Peyer's patch (tissue), 4 donors: ENCODE measurements around the gene TBCC. TPM values are rescaled to one million over a fixed set of nuclear protein-coding genes. Genes with fewer than 3 reads are reported as not detected.
"Not testable (repeated sequence)": the region's sequence is repeated elsewhere in the genome, so short reads cannot be mapped to it uniquely, and the experiment has no call there.

ENCODE experiments used
- DNase-seq, 3 donors: peaks; one replicate each; pipeline ENCODE4 v3.0.0-alpha.2; 2017 to 2019
- H3K27ac ChIP-seq, 4 donors: fragments of 200-600 bp; sonication (generic); one replicate each; pipeline ENCODE4 v1.5.1; 2016 to 2019
- H3K27me3 ChIP-seq, 2 donors: fragments of 200-600 bp; sonication (generic); one replicate each; pipeline ENCODE4 v1.5.1; 2019
- H3K36me3 ChIP-seq, 3 donors: fragments of 200-600 bp; sonication (generic); one replicate each; pipeline ENCODE4 v1.5.1; 2016 to 2019
- H3K4me1 ChIP-seq, 4 donors: fragments of 200-600 bp; sonication (generic); one replicate each; pipeline ENCODE4 v1.5.1; 2016 to 2019
- H3K4me3 ChIP-seq, 4 donors: fragments of 200-600 bp; sonication (generic); 1 replicate in 3 of 4; 2 replicates in 1 of 4; pipeline ENCODE4 v1.5.1; 2016 to 2019; ENCODE audit warnings: mild to moderate bottlenecking in 1 of 4
- H3K9me3 ChIP-seq, 4 donors: fragments of 200-600 bp; sonication (generic); one replicate each; pipeline ENCODE4 v1.5.1; 2016 to 2019; ENCODE audit warnings: mild to moderate bottlenecking in 1 of 4
- CTCF ChIP-seq, 6 experiments: fragments of 450-650 bp in 4 of 6; fragments of 200-600 bp in 2 of 6; sonication (generic) in 1 of 6; IDR thresholded peaks; one replicate each; pipeline ENCODE4 v1.5.1; 2017 to 2019; ENCODE audit warnings: antibody characterized with exemption in 6 of 6, mild to moderate bottlenecking in 3 of 6, moderate library complexity in 1 of 6
- POLR2A ChIP-seq, 2 donors: fragments of 450-650 bp; IDR thresholded peaks; one replicate each; pipeline ENCODE4 v1.5.1; 2017; ENCODE audit warnings: antibody characterized with exemption in 2 of 2, mild to moderate bottlenecking in 2 of 2, moderate library complexity in 2 of 2
- total RNA-seq, 4 donors: library from RNA; depleted of rRNA; stranded (reverse); fragments of >200 nt; gene quantifications; one replicate each; pipeline ENCODE4 v1.1.0, GENCODE V29; 2016

Gene TBCC
- total RNA-seq, 4 donors from 2014 or later: 23.1 to 36.4 (median 30.7) TPM

GRCh38 chr6:42704937-42705374, 40.9 kb downstream of the TBCC start:
- no peak for TF ChIP-seq CTCF (IDR thresholded peaks at IDR 0.05)
- H3K36me3 ChIP-seq: no peaks in the 10 kb centered on the region
- H3K4me1 ChIP-seq: no peaks in the 10 kb centered on the region
- DNase-seq: peak in 1 of 3 donors; percentile 39
- H3K27ac ChIP-seq: no peak overlapping the region
- no peak overlapping the region for H3K4me3 ChIP-seq
- H3K9me3 ChIP-seq: no peaks in the 10 kb centered on the region
- H3K27me3 ChIP-seq: no peaks in the 10 kb centered on the region

- Histone ChIP-seq H3K36me3 (no peaks in the 10 kb centered on the region), H3K27me3 (no peaks in the 10 kb centered on the region), H3K9me3 (no peaks in the 10 kb centered on the region), H3K27ac (no peak overlapping the region), H3K4me1 (no peaks in the 10 kb centered on the region), H3K4me3 (no peak overlapping the region)
- no peak for TF ChIP-seq CTCF (IDR thresholded peaks at IDR 0.05)
- TF ChIP-seq POLR2A (IDR thresholded peaks at IDR 0.05): no peak
- peak in 1 of 3 donors; percentile 45 for DNase-seq
These were observed 41.5 kb downstream of the TBCC start for GRCh38 chr6:42704251-42704936.

GRCh38 chr6:42702786-42703185, 43.1 kb downstream of the TBCC start:
- H3K9me3 ChIP-seq, H3K4me3 ChIP-seq, H3K27ac ChIP-seq, H3K4me1 ChIP-seq, H3K27me3 ChIP-seq, H3K36me3 ChIP-seq, DNase-seq: not testable (repeated sequence)

- no peak overlapping the region for H3K27ac ChIP-seq
- DNase-seq: no peak
- no peaks in the 10 kb centered on the region for H3K27me3 ChIP-seq
- no peaks in the 10 kb centered on the region for H3K36me3 ChIP-seq
- H3K9me3 ChIP-seq: no peaks in the 10 kb centered on the region
- TF ChIP-seq POLR2A (IDR thresholded peaks at IDR 0.05) (no peak), CTCF (IDR thresholded peaks at IDR 0.05) (no peak)
- H3K4me3 ChIP-seq: no peak overlapping the region
- no peaks in the 10 kb centered on the region for H3K4me1 ChIP-seq
These were observed 43.7 kb downstream of the TBCC start for GRCh38 chr6:42702200-42702599.

GRCh38 chr6:42698217-42698616, 47.7 kb downstream of the TBCC start:
- Histone ChIP-seq H3K27ac (no peak overlapping the region), H3K9me3 (no peaks in the 10 kb centered on the region), H3K36me3 (peaks cover 0 to 5% (median 0%) of the 10 kb centered on the region in 3 donors), H3K4me1 (no peaks in the 10 kb centered on the region), H3K27me3 (no peaks in the 10 kb centered on the region), H3K4me3 (no peak overlapping the region)
- peak in 1 of 3 donors; percentile 35 for DNase-seq
- no peak for TF ChIP-seq POLR2A (IDR thresholded peaks at IDR 0.05)
- TF ChIP-seq CTCF (IDR thresholded peaks at IDR 0.05): no peak

- H3K27me3 ChIP-seq: no peaks in the 10 kb centered on the region
- H3K9me3 ChIP-seq: no peaks in the 10 kb centered on the region
- no peak overlapping the region for H3K27ac ChIP-seq
- no peak overlapping the region for H3K4me3 ChIP-seq
- H3K4me1 ChIP-seq: no peaks in the 10 kb centered on the region
- peaks cover 0 to 15% (median 0%) of the 10 kb centered on the region in 3 donors for H3K36me3 ChIP-seq
- DNase-seq: peak in 1 of 3 donors; percentile 31
- TF ChIP-seq CTCF (IDR thresholded peaks at IDR 0.05): no peak
- no peak for TF ChIP-seq POLR2A (IDR thresholded peaks at IDR 0.05)
These were observed 48.6 kb downstream of the TBCC start for GRCh38 chr6:42697268-42697655.
